PC-9 (cell line): ENCODE results near the gene CDK17.

Source experiments
- CTCF ChIP-seq: fragments of 200-600 bp; sonication (generic); conservative IDR thresholded peaks from 2 replicates; pipeline ENCODE4 v1.6.1; 2017; ENCODE audit warnings: mixed run types, antibody characterized with exemption, mild to moderate bottlenecking, moderate library complexity
- EZH2 ChIP-seq: fragments of 200-600 bp; sonication (generic); IDR thresholded peaks from 2 replicates; pipeline ENCODE4 v1.8.0; 2017; ENCODE audit warnings: antibody characterized with exemption, low read depth

- TF ChIP-seq CTCF (no peak), EZH2 (no peak)
Observed at GRCh38 chr12:96305665-96306064, 94.6 kb downstream of the CDK17 start.
